ENCODE data around the gene SZRD1.

The SZRD1 gene

DNA sequence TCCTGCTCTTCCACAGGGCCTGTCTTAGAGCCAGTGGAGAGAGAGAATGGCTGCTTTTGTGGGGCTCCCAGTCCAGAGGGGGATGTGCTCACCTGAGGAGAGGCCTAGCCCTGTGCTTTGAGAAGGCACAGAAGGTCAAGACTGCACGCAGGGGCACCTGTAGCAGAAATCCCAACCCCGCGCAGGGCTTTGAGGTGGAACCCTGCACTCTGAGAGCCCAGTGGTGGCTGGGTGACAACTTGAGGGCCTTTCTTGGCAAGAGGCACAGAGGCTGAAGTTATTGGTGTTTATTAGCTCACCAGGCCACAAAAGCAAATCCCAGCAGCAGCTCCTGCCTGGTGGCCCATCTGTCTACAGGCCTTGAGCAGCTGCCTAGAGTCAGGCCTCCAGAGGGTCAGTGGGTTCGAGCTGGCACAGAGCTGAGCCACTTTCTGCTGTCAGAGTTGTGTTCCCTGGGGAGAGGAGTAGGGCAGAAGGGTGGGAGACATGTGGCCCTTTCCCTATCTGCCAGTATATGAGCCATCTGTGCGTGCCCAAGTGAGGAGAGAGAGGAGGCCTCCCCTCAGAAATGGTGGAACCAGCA is 31.4 kb downstream of the SZRD1 start:
- peak; percentile 55 for DNase-seq

GRCh38 chr1:16402742-16403141 is 35.7 kb downstream of the SZRD1 start:
- DNase-seq: no peak

GRCh38 chr1:16405441-16405840 is 38.4 kb downstream of the SZRD1 start:
- no peak for DNase-seq

DNA sequence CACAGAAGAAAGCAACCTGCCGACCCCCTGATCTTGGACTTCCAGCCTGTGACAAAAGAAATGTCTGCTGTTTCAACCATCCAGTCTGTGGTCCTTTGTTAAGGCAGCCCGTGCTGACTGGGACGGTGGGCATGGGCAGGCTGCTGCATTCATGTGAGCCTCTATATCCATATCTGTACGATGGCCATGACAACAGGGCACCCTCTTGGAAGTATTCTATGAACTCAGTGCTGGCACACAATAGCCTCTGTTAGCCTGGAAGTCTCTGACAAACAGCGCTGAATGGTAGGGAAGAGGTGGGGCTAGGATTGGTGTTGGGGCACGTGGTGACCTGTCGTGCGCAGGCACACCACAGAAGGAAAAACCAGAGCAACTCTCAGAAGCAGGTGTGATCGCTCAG is 39.8 kb downstream of the SZRD1 start:
- no peak for DNase-seq

- no peak for DNase-seq
Measured at GRCh38 chr1:16409536-16410152, 42.6 kb downstream of the SZRD1 start.

- DNase-seq: no peak
Measured at GRCh38 chr1:16410803-16411202, 43.8 kb downstream of the SZRD1 start.

DNA sequence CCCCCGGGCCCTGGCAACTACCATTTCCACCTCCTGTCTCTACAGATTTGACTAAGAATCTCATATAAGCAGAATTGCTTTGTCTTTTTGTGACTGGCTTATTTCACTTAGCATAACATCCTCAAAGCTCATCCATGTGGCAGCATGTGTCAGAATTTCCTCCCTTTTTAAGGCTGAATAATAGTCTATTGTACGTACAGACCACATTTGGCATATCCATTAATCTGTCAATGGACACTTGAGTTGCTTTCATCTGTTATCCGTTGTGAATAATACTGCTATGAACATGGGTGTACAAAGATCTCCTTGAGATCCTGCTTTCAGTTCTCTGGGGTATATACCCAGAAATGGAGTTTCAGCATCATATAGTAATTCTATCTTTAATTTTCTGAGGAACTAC is 46.1 kb downstream of the SZRD1 start:
- no peak for DNase-seq

DNA sequence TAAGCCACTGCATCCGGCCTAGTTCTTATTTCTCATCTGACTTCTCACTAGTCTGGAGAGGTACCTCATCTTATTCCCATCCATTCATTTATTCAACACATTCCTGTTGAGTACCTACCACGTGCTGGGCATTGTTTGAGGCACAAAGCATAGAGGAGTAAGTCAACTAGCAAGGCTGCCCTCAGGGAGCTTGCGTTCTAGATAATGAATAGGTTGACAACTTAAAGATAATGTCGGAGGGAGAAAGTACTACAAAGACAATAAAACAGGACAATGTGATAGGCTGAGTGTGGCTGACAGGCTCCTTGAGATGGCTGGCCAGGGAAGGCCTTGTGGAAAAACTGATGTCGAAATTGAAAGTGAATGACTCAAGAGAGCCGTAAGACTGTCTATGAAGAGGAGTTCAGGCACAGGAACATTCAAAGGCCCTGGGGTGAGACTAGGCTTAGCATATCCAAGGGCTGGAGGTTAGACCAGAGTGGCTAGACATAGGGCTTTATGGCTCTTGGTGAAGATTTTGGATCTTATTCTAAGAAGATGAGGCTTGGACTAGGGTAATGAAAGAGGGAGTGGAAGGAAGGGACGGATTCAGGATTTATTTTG is 51.9 kb downstream of the SZRD1 start:
- DNase-seq: no peak

DNA sequence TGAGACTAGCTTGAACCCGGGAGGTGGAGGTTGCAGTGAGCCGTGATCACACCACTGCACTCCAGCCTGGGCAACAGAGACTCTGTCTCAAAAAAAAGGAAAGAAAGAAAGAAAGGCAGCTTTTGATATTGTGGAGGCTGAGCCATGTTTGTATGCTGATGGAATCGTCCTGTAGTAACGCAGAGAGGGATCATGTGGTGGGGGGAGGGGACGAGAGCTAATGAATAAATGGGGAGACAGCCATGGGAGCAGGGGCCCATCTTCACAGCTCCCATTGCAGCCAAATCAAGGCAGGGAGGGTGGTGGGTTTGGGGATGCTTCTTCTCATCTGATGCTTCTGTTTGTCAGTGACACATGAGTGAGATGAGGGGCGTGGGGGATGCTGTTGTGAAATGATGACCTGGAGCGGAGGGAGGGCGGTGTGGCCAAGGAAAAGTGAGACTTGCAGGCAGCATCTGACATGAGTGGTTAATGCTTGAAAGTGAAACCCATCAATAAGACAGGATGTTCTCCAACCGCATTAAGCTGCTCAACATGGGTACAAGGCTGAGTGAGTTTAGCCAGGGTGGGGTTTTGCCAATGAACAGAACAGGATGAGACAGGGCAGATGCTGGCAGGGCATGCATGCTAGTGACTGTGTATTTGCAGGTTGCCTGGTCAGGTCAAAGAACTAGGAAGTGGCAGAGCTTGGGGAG is 53.5 kb downstream of the SZRD1 start:
- no peak for DNase-seq

- DNase-seq: no peak
Measured at GRCh38 chr1:16421201-16421600, 54.2 kb downstream of the SZRD1 start.

DNA sequence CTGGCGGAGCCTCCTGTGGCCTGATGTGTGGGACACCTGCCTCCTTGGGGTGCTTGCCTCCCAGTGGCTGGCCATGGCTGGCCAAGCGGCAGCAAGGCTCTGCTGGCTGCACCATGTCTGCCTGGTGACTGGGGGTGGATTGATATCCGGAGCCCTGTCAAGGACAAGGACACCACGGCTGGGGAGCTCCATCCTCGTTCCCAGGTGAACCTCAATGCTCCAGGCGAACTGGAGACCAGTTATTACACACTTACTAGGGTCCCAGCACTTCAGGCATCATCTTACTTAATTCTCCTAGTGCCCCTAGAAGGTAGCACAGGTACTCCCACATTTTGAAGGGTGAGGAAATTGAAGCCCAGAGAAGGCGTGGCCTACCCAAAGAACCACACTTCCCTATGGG is 55.0 kb downstream of the SZRD1 start:
- DNase-seq: no peak

- DNase-seq: no peak
Measured at GRCh38 chr1:16425125-16426025, 58.3 kb downstream of the SZRD1 start.

DNA sequence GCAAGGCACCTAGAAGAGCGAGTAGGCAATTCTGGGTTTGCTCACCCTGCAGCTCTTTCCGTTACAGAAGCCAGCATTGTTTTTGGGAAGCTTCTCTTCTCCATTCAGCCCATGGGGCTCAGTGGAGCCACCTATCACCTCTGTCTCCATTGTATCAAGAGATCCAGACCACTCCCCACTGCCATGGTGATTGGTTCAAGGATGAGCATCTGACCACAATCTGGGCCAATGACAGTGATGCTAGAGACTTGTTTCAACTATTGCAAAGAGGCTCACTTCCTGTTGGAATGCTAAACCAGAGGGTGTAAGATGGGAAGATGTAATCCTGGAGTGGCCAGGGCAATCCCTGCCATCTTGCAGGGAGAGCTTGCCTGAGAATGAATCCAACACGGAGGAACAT is 63.6 kb downstream of the SZRD1 start:
- DNase-seq: peak; percentile 50

GRCh38 chr1:16433030-16433429 is 66.0 kb downstream of the SZRD1 start:
- DNase-seq: no peak

DNA sequence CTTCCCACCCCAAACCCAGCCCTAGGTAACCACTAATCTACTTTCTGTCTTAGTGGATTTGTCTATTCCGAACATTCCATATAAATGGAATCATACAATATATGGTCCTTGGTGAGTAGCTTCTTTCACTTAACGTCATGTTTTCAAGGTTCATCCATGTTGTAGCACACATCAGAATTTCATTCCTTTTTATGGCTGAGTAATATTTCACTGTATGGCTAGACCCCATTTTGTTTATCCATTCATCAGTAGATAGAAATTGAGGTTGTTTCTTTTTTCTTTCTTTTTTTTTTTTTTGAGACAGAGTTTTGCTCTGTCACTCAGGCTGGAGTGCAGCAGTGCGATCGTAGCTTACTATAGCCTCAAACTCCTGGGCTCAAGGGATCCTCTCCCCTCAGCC is 67.0 kb downstream of the SZRD1 start:
- no peak for DNase-seq

DNA sequence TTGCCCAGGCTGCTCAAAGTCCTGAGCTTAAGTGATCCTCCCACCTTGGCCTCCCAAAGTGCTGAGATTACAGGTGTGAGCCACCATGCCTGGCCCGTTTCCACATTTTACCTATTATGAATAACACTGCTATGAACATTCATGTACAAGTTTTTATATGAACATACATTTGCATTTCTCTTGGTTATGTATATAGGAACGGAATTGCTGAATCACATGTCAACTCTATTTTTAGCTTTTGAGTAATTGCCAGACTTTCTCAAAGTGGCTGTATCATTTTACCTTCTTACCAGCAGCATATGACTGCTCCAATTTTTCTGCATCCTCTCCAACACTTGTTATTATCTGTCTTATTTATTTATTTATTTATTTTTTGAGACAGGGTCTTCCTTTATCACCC is 67.5 kb downstream of the SZRD1 start:
- no peak for DNase-seq

DNA sequence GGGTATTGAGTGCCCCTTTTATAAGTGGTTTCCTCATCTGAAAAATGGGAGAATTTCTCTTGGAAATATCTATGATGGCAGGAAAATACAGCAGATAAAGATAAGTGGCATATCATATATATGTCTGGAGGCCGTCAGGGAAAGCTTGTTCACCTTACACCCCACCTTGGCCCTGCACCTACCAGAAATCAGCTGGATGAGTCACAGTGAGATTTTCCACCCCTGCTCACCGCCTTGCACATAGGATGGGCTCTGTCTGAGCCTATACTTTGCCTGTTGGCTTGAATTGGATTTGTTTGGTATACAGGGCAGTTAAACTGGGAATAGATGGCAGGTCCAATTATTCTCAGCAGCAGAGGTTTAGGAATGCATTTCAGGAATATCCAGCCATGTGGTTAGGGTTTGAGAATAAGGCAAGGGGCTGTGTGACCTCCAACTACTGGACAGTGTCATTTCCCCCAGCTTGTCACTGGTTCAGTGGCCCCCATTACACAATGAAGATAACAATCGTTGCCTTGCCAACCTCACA is 70.0 kb downstream of the SZRD1 start, which contains the start of gene SPATA21:
SPATA21 (minus strand) TSS at position 479 of the 529 bp plus-strand sequence. CDS start 6,053 bp downstream, outside the sequence.
- DNase-seq: no peak

- no peak for DNase-seq
Measured at GRCh38 chr1:16438516-16438915, 71.5 kb downstream of the SZRD1 start.

GRCh38 chr1:16438924-16439323 is 71.9 kb downstream of the SZRD1 start:
- DNase-seq: no peak

- DNase-seq: no peak
Measured at GRCh38 chr1:16440131-16440469, 73.1 kb downstream of the SZRD1 start.

- peak; percentile 97 for DNase-seq
Measured at GRCh38 chr1:16440470-16441281, 73.6 kb downstream of the SZRD1 start, which contains the start of gene NECAP2. Gene NECAP2 (plus strand): TSS chr1:16440724. CDS start chr1:16440762, 38 bp downstream.

DNA sequence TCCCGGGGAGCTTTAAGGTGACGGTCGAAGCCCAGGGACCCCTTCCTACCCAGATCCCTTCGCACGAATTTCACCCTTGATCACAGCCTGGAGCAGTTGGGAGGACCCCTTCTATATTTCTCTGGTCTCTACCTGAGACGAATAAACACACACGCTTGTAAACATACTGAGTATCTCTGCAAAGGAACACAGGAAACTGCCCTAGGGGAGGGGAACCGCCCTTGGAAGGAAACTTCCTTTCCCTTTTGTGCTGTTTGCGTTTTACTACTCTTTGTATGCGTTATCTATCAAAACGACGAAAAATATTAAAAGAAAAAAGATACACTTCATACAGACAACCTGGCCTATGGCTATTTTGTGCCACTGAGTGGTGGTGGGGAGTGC is 74.2 kb downstream of the SZRD1 start:
- DNase-seq: no peak
